BJ (cell line): ENCODE measurements around the gene H6PD. TPM values are rescaled to one million over a fixed set of nuclear protein-coding genes. Genes with fewer than 3 reads are reported as not detected.

Source experiments
- CTCF ChIA-PET: fragments of 350-600 bp; formaldehyde crosslinking; extraction: SDS; loops from one replicate; lab custom pipeline; 2021; ENCODE audit warnings: antibody characterized with exemption, inconsistent platforms; lab: Yijun Ruan, JAX
- POLR2A ChIA-PET: fragments of 300-600 bp; sonication (Branson Sonifier 250); formaldehyde crosslinking; extraction: SDS; loops from one replicate; lab custom pipeline; 2021; ENCODE audit warnings: antibody characterized with exemption; lab: Charles Lee
- DNase-seq: peaks from one replicate; pipeline ENCODE4 v3.0.0-alpha.2; 2011; ENCODE audit warnings: low read depth
- H3K27me3 ChIP-seq: 2 replicates; pipeline ENCODE4 v1.6.0; 2011; ENCODE audit warnings: low read length; ENCODE audit not compliant: control insufficient read depth, insufficient read depth
- H3K36me3 ChIP-seq: 2 replicates; pipeline ENCODE4 v1.5.1; 2011; ENCODE audit warnings: low read length; ENCODE audit not compliant: control insufficient read depth, insufficient read depth
- H3K4me3 ChIP-seq: 2 replicates; pipeline ENCODE4 v1.5.1; 2011; ENCODE audit warnings: low read depth, mild to moderate bottlenecking, control low read depth, low read length
- CTCF ChIP-seq: IDR thresholded peaks from 2 replicates; pipeline ENCODE4 v1.5.1; 2011; ENCODE audit warnings: low read depth, mild to moderate bottlenecking, control low read depth, inconsistent platforms, low read length, moderate library complexity; ENCODE audit not compliant: insufficient read depth
- polyA plus RNA-seq: library from polyadenylated mRNA; depleted of rRNA; stranded (reverse); fragments of >200 nt; gene quantifications from 2 replicates; pipeline ENCODE4 v1.2.3, GENCODE V29; 2011

Gene H6PD
- polyA plus RNA-seq, 1 experiment, result 16.6 TPM

- TF ChIP-seq CTCF, result no peak
- ChIA-PET CTCF (interaction anchor here (0.8 to 3.3 kb wide), 6 partner anchors 13 to 237 kb away, joined by 3 to 19 read pairs (median 4); no protein-coding TSS in a partner anchor), POLR2A (no interaction called here)
- no peaks in the 10 kb centered on the region for H3K27me3 ChIP-seq
- H3K4me3 ChIP-seq, result no peak overlapping the region
- H3K36me3 ChIP-seq, result peaks cover 7% of the 10 kb centered on the region
- no peak for DNase-seq
Measured at GRCh38 chr1:9253453-9254105, 19.0 kb downstream of the H6PD start.

- H3K36me3 ChIP-seq, result no peaks in the 10 kb centered on the region
- no peaks in the 10 kb centered on the region for H3K27me3 ChIP-seq
- ChIA-PET POLR2A (no interaction called here), CTCF (interaction anchor here (0.6 to 3.3 kb wide), 3 partner anchors 10 to 338 kb away, joined by 3 to 19 read pairs (median 5); partner anchors contain the start of gene H6PD)
- TF ChIP-seq CTCF, result no peak
- no peak overlapping the region for H3K4me3 ChIP-seq
- DNase-seq, result no peak
Measured at GRCh38 chr1:9256332-9256731, 21.8 kb downstream of the H6PD start.

- Histone ChIP-seq H3K4me3 (no peak overlapping the region), H3K36me3 (peaks cover 4% of the 10 kb centered on the region), H3K27me3 (no peaks in the 10 kb centered on the region)
- ChIA-PET POLR2A (no interaction called here), CTCF (interaction anchor here (1.6 kb wide), 1 partner anchor 9 kb away, joined by 4 read pairs; no protein-coding TSS in a partner anchor)
- no peak for TF ChIP-seq CTCF
- no peak for DNase-seq
Measured at GRCh38 chr1:9257851-9258250, 23.3 kb downstream of the H6PD start.

GRCh38 chr1:9258629-9259028 is 24.1 kb downstream of the H6PD start:
- Histone ChIP-seq H3K36me3 (peaks cover 5% of the 10 kb centered on the region), H3K4me3 (no peak overlapping the region), H3K27me3 (no peaks in the 10 kb centered on the region)
- POLR2A ChIA-PET, result no interaction called here
- CTCF ChIA-PET, result no interaction called here
- DNase-seq, result no peak
- no peak for TF ChIP-seq CTCF

- TF ChIP-seq CTCF, result no peak
- H3K27me3 ChIP-seq, result no peaks in the 10 kb centered on the region
- POLR2A ChIA-PET, result no interaction called here
- H3K36me3 ChIP-seq, result peaks cover 13% of the 10 kb centered on the region
- CTCF ChIA-PET, result interaction anchor here (2.1 kb wide), 1 partner anchor 10 kb away, joined by 4 read pairs; no protein-coding TSS in a partner anchor
- H3K4me3 ChIP-seq, result no peak overlapping the region
- DNase-seq, result no peak
Measured at GRCh38 chr1:9260059-9260766, 25.6 kb downstream of the H6PD start.
